Fibroblast of peridontal ligament (primary cell): ENCODE results near the gene ATF4.
"Not testable (repeated sequence)": the region's sequence is repeated elsewhere in the genome, so short reads cannot be mapped to it uniquely, and the experiment has no call there.

ENCODE experiments used
- DNase-seq: peaks from one replicate; pipeline ENCODE4 v3.0.0-alpha.2; 2010; ENCODE audit errors: extremely low read depth

ATF4 gene

GRCh38 chr22:39489094-39490068, 31.0 kb upstream of the ATF4 start:
- DNase-seq: no peak

DNA sequence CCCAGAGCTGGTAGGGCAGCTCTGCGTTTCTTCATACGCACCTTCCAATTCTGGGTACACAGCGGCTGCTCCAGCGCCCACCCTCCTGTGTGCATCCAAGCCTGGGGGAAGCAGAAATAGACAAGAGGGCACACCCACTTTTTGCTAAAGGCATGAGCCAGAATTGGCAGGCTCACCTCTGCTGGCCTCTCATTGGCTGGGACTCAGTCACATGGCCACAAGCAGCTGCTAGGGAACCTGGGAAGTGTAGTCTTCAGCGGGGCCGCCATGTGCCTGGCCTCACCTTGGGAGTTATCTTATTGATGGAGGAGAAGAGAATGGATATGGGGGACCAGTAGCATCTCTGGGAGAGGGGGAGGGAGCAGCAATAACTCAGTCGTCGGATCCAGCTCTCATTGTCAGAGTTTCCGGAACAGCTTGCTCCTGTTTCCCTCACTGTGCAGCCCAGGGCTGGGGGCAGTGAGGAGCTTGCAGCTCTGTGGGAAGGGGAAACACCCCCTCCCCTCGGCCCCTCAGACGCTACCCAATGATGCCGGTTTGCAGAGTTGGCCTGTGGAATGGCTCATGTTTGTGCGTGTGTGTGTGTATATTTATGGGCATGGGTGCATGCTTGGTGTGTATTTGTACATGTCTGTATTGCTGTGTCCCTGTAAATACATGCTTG, 30.1 kb upstream of the ATF4 start:
- DNase-seq: peak; percentile 57

DNA sequence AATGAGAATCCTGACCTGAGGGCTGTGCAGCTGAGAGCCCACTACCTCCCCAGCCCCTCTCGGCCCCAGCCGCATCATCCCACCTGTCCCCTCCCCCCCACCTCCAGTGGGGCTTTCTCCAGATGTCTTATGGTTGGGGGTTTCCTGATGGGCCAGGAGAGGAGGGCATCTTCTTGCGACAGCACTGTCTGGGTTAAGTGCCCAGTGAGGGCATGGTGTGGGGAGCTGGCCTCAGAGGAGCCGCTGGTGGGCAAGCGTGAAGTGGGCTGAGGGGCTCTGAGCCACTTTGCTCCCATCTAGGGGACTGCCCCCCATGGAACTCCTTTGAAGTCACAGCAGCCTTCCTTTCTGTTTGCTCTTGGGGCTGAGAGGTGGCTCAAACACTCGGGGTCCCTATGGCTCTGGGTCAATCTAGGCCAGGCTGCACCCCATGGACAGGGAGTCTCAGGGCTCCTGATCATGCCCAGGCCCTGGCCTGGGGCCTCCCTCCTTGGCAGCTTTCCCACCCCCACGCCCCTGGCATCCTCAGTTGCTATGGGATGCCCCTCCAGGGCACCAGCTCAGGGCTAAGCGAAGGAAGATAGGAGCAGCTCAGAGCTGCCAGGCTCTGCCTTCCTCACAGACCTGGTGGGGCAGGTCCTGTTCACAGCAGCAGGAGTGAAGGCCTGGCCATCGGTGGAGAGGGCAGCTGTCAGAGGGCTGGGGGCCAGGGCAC, 29.2 kb upstream of the ATF4 start:
- DNase-seq: no peak

GRCh38 chr22:39491696-39492095, 28.7 kb upstream of the ATF4 start:
- no peak for DNase-seq

DNA sequence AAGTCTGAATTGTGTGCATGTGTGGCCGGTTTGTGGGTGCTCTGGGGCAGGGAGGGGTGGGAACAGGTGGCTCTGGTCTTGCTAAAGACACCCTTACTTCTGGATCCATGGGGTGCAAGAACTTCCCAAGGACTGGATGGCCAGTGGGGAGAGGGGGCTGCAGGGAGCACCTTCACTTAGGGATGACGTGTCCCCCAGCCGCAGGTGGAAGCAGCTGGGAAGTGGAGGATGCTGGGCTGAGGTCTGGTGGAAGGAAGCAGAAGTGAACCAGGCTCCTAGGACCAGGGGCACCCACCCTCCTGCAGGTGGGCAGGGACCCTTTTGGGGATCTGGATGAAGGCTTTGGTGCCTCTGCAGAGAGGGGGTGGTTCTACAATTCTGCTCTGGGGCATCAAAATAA, 28.2 kb upstream of the ATF4 start:
- no peak for DNase-seq

DNA sequence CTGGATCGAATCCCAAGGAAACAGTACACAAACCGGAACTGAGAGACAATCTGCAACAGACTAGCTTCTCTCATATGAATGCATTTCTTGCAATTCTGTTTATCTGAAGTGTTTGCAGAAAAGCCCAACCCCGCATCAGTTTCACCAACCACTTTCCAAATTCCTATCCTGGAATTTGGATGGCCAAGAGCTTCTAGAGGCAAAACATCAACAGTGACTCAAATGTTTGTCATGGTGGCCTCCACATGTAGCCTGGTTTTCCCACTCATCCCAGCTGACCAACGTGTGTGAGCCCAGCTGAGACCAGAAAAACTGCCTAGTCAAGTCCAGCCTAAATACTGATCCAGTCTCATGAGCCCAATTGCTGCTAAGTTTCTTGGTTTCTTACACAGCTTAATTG, 26.6 kb upstream of the ATF4 start:
- peak; percentile 92 for DNase-seq

DNA sequence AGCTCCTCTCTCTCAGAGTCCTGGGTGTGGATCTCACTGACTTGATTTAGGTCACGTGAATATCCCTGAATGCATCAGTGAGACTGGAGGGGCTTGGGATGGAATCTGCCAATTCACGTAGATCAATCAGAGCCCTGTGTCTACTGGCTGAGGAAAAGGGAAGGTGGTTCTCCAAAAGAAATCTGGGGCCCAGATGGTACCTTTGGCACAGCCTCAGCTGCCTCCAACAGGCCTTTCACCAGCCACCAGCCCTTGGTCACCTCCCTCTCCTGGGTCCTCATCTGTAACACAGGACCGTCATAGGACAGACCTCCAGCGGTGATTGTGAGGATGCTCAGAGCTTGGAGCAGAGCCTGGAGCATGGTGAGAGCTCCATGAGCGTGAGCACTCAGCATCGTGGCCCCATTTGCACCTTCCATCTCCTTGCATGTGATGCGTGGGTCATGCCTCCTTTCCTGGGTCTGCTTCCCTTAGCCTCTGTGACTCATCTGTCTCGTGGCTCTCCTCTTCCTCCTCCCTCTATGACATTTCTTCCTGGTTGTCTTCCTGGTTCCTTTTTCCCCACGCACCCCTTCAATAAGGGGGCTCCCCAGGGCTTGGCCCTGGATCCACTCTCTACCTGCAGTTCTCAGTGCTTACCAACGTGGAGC, 25.8 kb upstream of the ATF4 start:
- no peak for DNase-seq

- peak; percentile 64 for DNase-seq
These were observed 24.1 kb upstream of the ATF4 start for GRCh38 chr22:39496131-39496838.

GRCh38 chr22:39497429-39497828, 22.9 kb upstream of the ATF4 start:
- no peak for DNase-seq

- no peak for DNase-seq
These were observed 22.0 kb upstream of the ATF4 start for GRCh38 chr22:39498368-39498767.

DNA sequence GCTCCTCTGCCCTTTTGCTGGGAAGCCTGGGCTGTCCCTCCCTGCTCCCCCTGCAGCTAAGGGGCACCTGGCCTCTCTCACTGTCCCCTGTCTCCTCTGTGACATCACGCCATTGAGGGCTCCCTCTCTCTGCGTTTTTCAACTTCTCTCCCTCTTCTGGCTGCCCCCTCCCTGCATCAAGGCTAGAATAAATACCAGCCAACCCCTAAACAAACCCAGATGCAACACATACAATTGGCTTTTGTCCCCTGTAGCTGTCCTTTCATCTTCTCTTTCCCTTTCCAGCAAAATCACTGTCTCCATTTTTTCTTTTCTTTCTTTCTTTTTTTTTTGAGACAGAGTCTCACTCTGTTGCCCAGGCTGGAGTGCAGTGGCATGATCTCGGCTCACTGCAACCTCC, 21.6 kb upstream of the ATF4 start:
- DNase-seq: no peak

DNA sequence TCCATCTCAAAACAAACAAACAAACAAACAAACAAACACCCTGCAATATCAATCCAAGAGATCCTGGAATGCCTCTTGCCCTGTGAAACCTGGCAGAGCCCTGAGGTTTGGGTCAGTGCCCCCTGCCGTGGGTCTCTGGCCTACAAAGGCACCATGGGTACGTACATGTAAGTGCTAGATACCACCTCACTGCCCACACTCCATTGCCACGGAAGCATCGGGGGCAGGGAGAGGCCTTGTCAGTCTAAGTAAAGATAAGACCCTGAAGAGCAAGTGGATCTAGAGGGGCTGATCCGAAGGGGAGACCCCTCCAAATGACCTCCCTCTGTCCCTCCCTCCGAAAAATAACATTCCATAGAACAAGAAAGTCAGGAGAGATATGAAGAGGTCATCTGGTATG, 20.3 kb upstream of the ATF4 start:
- no peak for DNase-seq

GRCh38 chr22:39501644-39502108, 18.7 kb upstream of the ATF4 start:
- DNase-seq: no peak

- DNase-seq: peak; percentile 92
These were observed 18.1 kb upstream of the ATF4 start, which contains the start of gene MIEF1 for GRCh38 chr22:39502109-39502788. Gene MIEF1, plus strand, starts transcription at chr22:39502290. Its CDS starts 9,005 bp downstream, at chr22:39511295.

DNA sequence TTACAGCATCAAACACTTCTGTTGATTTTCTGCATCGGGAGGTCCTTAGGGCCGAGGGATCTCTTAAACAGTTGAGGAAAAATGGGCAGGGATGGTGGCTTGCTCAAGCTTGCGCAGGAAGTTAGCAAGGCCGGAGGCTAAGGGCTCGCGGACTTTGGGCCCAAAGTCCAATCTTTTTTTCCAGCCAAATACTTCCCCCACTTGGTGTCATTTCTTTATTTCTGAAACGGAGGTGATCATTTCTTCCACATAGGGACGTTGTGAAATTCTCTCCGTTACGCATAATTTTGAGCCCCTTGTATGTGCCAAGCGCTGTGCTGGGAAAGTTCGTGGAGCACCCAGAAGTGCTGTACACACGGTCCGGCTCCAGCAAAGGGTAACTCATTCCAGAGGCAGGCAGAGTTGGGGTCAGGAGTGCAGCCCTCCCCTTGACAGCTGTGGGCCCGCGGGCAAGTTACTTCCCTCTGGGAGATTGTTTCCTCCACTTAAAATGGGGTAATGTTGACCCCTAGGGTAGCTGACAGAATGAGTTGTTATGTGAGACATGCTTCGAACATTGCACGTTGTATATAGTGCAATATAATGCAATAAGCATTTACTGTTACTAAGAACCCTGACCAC, 17.5 kb upstream of the ATF4 start:
- DNase-seq: peak; percentile 44

DNA sequence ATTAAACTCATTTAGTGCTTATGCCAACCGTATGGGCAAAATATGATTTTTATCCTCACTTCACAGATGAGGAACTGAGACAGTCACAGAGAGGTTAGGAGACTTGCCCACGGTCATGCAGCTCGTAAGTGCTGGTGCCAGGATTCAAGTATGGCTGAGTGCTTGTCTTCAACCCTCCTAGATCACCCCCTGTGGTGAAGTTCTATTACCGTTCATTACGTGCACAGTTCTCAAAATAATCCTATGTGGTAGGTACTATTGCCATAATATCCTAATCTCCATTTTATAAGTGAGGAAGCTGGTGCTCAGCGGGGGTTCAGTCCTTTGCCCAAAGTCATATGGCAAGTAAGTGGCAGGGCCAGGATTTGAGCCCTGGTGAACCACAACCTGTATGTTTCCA, 16.7 kb upstream of the ATF4 start:
- no peak for DNase-seq

GRCh38 chr22:39504071-39504470, 16.3 kb upstream of the ATF4 start:
- DNase-seq: no peak

DNA sequence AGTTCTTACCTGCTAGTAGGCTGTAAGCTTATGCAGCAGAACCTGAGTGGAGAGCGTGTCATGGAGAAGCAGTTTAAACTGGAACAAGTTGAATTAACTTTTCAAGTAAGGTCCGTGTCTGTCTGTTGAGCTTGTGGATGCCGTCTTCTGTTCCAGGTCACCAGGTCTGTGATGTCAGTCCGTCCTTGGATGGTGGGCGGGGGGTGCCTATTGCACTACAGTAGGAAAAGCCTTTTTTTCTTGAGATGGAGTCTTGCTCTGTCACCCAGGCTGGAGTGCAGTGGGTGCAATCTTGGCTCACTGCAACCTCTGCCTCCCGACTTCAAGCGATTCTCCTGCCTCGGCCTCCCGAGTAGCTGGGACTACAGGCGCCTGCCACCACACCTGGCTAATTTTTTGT, 13.3 kb upstream of the ATF4 start:
- not testable (repeated sequence) for DNase-seq

DNA sequence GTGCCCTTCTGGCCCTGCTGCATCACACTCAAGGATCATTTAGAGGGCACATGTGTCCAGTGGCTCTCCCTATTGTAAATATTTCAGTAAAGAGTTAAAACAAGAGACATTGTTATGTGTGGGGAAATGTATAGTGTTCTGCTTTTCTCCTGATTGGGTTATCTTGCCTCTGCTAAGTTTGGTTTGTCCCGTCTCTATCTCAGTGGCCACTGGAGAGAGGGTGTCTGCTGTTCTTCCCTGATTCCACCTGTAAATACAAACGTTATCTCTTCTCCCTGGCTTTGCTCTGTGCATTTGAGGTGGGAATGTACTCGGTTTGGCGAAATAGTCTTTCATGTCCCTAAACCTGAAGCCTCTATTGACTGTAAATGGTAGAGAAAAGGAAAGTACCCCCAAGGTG, 12.0 kb upstream of the ATF4 start:
- no peak for DNase-seq

- DNase-seq: no peak
These were observed 9.7 kb upstream of the ATF4 start for GRCh38 chr22:39510529-39511149.
